ENCODE data around the gene CLIP3. TPM values are rescaled to one million over a fixed set of nuclear protein-coding genes. Genes with fewer than 3 reads are reported as not detected.

CLIP3 gene, protein sequence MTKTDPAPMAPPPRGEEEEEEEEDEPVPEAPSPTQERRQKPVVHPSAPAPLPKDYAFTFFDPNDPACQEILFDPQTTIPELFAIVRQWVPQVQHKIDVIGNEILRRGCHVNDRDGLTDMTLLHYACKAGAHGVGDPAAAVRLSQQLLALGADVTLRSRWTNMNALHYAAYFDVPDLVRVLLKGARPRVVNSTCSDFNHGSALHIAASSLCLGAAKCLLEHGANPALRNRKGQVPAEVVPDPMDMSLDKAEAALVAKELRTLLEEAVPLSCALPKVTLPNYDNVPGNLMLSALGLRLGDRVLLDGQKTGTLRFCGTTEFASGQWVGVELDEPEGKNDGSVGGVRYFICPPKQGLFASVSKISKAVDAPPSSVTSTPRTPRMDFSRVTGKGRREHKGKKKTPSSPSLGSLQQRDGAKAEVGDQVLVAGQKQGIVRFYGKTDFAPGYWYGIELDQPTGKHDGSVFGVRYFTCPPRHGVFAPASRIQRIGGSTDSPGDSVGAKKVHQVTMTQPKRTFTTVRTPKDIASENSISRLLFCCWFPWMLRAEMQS
- total RNA-seq (2011; cell fraction: chromatin; rRNA removed; ENCODE audit: low replicate concordance): 0.26 and 0.51 TPM in 2 replicates
- 1.0 and 1.4 TPM in 2 replicates for total RNA-seq (2011; cell fraction: nucleolus; rRNA removed)
- 0.23 and 0.73 TPM in 2 replicates for total RNA-seq (2011; cell fraction: nucleoplasm; rRNA removed)
- 0.16 and 0.50 TPM in 2 replicates for total RNA-seq (2014; rRNA removed)
- total RNA-seq (2014; rRNA removed; fragmentation: Illumina TruSeq; extraction: Trizol): not detected in 2 replicates
- 0.14 TPM in 1 of 2 replicates, not detected in the other for total RNA-seq (2015; rRNA removed; fragmentation: Illumina TruSeq; extraction: Trizol)
- 0.16 and 0.18 TPM in 2 replicates for total RNA-seq (2021)
- polyA plus RNA-seq (2011; rRNA removed): 0.08 and 0.14 TPM in 2 replicates
- 0.03 and 0.07 TPM in 2 replicates for polyA plus RNA-seq (2011; cell fraction: cytosol; rRNA removed)
- polyA plus RNA-seq (2011; cell fraction: nucleus; rRNA removed): 0.30 and 0.83 TPM in 2 replicates
- polyA plus RNA-seq (2012): 0.79 and 1.8 TPM in 2 replicates
- polyA plus RNA-seq (2014; fragmentation: Illumina TruSeq; extraction: Trizol): 0.11 and 0.16 TPM in 2 replicates
- under 1 TPM; 0.01 to 0.43 TPM for polyA plus RNA-seq (2014; fragmentation: Nextera tagmentation; extraction: Ambion mirVana)
- 0.13 TPM in 1 of 2 replicates, not detected in the other for polyA plus RNA-seq (2014; rRNA removed)
- polyA minus RNA-seq (2011; rRNA and poly(A)+ RNA removed): not detected in 2 replicates
- polyA minus RNA-seq (2011; cell fraction: cytosol; rRNA and poly(A)+ RNA removed): not detected in 2 replicates
- 0.13 and 0.33 TPM in 2 replicates for polyA minus RNA-seq (2011; cell fraction: nucleus; rRNA and poly(A)+ RNA removed)
- percentile 18 among the genes with signal in this experiment for Bru-seq, nascent RNA
- BruChase-seq, experiment 1, labeled RNA remaining after a 2-hour chase: percentile 24 among the genes with signal in this experiment
- BruChase-seq, experiment 2, labeled RNA remaining after a 6-hour chase: percentile 25 among the genes with signal in this experiment
- long read RNA-seq, experiment 1, partial matches to known transcripts: 0 of 11 reads
- long read RNA-seq, experiment 1, other reads (novel, unspliced or antisense): 11 of 11 reads
- long read RNA-seq, experiment 2: 0 reads
- long read RNA-seq, experiment 3: 0 reads

DNA sequence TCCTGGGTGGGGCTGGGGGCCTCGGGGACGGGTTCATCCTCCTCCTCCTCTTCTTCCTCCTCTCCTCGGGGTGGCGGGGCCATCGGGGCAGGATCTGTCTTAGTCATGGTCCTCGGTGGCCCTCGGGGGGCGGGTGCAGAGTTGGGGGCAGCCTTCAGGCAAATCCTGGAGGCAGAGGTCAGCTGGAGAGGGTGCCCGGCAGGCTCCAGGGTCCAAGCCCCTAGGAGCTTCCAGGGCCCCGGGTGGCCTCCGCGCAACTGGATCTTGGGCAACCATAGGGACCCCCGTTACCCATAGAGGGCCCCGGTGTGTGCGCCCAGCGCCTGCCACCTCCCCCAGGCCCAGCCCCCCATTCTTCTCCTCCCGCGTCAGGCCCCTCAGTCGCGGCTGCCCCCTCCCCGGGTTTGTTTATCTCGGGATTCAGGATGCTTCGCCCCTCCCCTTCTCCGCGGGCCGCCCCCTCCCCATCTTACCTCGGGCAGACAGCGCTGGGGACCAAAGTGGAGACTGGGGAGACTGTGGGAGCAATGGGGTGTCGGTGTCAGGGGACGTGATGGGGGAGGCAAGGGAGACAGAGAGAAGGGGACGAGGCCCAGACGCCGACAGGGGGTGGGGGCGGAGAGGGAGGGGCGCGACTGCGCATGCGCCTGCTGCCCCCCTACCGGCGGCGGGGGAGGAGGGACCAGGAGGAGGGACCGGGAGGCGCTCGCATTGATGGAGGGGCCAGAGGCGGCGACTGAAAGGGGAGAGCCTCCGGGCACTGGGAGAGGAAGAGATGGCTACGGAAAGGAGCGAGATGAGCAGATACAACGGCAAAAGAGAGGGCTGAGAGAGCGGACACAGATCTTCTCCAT is at the start of gene CLIP3:
CLIP3 (minus strand) TSS at position 623 of the 854 bp plus-strand sequence; CDS start at position 107, 516 bp downstream.
- H3K4me2 ChIP-seq (ENCODE audit: insufficient read depth, low read length): no peak within 1 kb of the TSS
- H3K9me1 ChIP-seq (ENCODE audit: control insufficient read depth, insufficient read depth, low read length): peaks cover 3% of the 10 kb centered on the region
- no peak within 1 kb of the TSS for H3K4me3 ChIP-seq
- peaks cover 19 to 29% of the 10 kb centered on the region in 2 experiments for H3K4me1 ChIP-seq (replicated peaks in 1 of 2; ENCODE audit: control insufficient read depth in 2 of 2, insufficient read depth in 2 of 2, low read length in 2 of 2)
- in situ Hi-C loops (cut with MboI): no loop called here
- ChIA-PET POLR2A (no interaction called here), CTCF (ENCODE audit: low intra/inter-chr PET ratio) (no interaction called here)
- H3K27me3 ChIP-seq (ENCODE audit: control insufficient read depth in 2 of 2, insufficient read depth in 2 of 2, low read length in 2 of 2): no peaks in the 10 kb centered on the region
- FAIRE-seq (no peak), ATAC-seq (no peak), DNase-seq (ENCODE audit: extremely low read depth in 1 of 4, low spot score in 3 of 4) (peak in 2 of 4 experiments; percentile 39 to 44)
- H3K79me2 ChIP-seq (ENCODE audit: control insufficient read depth, insufficient read depth, low read length): no peaks in the 10 kb centered on the region
- intact Hi-C loops (cut with micrococcal nuclease): no loop called here
- H4K20me1 ChIP-seq (replicated peaks; ENCODE audit: control insufficient read depth, insufficient read depth, low read length): no peaks in the 10 kb centered on the region
- peaks cover 18% of the 10 kb centered on the region; the same call in 2 of the 3 replicates for H3K36me3 ChIP-seq (ENCODE audit: control insufficient read depth, insufficient read depth, low read length)
- no TSS peak for BruUV-seq (replicated peaks)
- WGBS (ENCODE audit: insufficient coverage, low coverage, missing lambda C conversion rate): 84% methylated on average over 8 of the region's 51 CpGs
- H3K9me3 ChIP-seq (replicated peaks; ENCODE audit: control insufficient read depth, insufficient read depth, low read depth, low read length): no peaks in the 10 kb centered on the region
- no peak within 1 kb of the TSS for H3K27ac ChIP-seq (ENCODE audit: extremely low read depth, low read depth, low read length)
- H3K9ac ChIP-seq (ENCODE audit: insufficient read depth in 1 of 2, low read depth in 2 of 2, low read length in 2 of 2): peak within 1 kb of the TSS in 1 of 2 experiments; percentile 45; a peak in 1 of 4 replicates
- H2AFZ ChIP-seq (ENCODE audit: low read depth, low read length): no peak within 1 kb of the TSS
- TF ChIP-seq POLR2G (IDR thresholded peaks at IDR 0.05; ENCODE audit: low read depth, low read length) (0 out of 2 replicates have a peak, but pooled peaks have one; percentile 19), MBD2 (IDR thresholded peaks at IDR 0.05; ENCODE audit: borderline replicate concordance, low read depth) (no peak)
- TF ChIP-seq, protein P1, sequence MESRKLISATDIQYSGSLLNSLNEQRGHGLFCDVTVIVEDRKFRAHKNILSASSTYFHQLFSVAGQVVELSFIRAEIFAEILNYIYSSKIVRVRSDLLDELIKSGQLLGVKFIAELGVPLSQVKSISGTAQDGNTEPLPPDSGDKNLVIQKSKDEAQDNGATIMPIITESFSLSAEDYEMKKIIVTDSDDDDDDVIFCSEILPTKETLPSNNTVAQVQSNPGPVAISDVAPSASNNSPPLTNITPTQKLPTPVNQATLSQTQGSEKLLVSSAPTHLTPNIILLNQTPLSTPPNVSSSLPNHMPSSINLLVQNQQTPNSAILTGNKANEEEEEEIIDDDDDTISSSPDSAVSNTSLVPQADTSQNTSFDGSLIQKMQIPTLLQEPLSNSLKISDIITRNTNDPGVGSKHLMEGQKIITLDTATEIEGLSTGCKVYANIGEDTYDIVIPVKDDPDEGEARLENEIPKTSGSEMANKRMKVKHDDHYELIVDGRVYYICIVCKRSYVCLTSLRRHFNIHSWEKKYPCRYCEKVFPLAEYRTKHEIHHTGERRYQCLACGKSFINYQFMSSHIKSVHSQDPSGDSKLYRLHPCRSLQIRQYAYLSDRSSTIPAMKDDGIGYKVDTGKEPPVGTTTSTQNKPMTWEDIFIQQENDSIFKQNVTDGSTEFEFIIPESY (CRISPR knock-in tag; IDR thresholded peaks at IDR 0.05): peak; percentile 48; the same call in 1 of the 2 replicates

Measured in K562 (cell line).